Measurements from ENCODE around the gene SCGN. TPM values are rescaled to one million over a fixed set of nuclear protein-coding genes. Genes with fewer than 3 reads are reported as not detected.

Gene SCGN
- total and polyA plus RNA-seq, 2 of the 13 experiments (the other 11 are each of a cell fraction or from before 2014, with no cell fraction given) = 2.9 to 29.0 TPM

DNA sequence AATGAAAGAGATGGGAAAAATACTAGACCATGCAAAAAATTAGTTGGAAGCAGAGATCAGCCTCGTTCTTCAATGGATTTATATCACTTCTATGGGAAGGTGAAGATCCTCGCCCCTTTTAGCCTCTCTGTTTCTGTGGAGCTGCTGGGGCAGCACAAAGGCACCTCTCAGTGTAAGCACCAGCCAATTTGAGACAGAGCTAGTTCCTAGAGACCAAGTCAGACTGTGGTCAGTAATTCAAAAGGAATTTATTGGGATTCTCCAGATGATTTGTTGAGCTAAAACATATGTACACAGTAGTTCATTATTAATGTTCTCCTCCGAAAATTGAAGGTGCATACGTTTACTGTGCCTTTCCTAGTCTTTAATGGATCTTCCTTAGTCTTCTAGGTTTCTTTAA, 42.4 kb downstream of the SCGN start:
- TF ChIP-seq TCF7L2 (IDR thresholded peaks at IDR 0.05; ENCODE audit: low read depth, low read length) (no peak), SP5 (CRISPR knock-in tag; IDR thresholded peaks at IDR 0.05; ENCODE audit: borderline replicate concordance, low read depth) (no peak), ZNF749 (CRISPR knock-in tag; IDR thresholded peaks at IDR 0.05; ENCODE audit: borderline replicate concordance) (no peak), IKZF4 (CRISPR knock-in tag; IDR thresholded peaks at IDR 0.05; ENCODE audit: borderline replicate concordance, low read depth, not compliant biosample characterization) (no peak), NFE2L1 (CRISPR knock-in tag; IDR thresholded peaks at IDR 0.05; ENCODE audit: borderline replicate concordance) (no peak)
- TF ChIP-seq, protein P1, sequence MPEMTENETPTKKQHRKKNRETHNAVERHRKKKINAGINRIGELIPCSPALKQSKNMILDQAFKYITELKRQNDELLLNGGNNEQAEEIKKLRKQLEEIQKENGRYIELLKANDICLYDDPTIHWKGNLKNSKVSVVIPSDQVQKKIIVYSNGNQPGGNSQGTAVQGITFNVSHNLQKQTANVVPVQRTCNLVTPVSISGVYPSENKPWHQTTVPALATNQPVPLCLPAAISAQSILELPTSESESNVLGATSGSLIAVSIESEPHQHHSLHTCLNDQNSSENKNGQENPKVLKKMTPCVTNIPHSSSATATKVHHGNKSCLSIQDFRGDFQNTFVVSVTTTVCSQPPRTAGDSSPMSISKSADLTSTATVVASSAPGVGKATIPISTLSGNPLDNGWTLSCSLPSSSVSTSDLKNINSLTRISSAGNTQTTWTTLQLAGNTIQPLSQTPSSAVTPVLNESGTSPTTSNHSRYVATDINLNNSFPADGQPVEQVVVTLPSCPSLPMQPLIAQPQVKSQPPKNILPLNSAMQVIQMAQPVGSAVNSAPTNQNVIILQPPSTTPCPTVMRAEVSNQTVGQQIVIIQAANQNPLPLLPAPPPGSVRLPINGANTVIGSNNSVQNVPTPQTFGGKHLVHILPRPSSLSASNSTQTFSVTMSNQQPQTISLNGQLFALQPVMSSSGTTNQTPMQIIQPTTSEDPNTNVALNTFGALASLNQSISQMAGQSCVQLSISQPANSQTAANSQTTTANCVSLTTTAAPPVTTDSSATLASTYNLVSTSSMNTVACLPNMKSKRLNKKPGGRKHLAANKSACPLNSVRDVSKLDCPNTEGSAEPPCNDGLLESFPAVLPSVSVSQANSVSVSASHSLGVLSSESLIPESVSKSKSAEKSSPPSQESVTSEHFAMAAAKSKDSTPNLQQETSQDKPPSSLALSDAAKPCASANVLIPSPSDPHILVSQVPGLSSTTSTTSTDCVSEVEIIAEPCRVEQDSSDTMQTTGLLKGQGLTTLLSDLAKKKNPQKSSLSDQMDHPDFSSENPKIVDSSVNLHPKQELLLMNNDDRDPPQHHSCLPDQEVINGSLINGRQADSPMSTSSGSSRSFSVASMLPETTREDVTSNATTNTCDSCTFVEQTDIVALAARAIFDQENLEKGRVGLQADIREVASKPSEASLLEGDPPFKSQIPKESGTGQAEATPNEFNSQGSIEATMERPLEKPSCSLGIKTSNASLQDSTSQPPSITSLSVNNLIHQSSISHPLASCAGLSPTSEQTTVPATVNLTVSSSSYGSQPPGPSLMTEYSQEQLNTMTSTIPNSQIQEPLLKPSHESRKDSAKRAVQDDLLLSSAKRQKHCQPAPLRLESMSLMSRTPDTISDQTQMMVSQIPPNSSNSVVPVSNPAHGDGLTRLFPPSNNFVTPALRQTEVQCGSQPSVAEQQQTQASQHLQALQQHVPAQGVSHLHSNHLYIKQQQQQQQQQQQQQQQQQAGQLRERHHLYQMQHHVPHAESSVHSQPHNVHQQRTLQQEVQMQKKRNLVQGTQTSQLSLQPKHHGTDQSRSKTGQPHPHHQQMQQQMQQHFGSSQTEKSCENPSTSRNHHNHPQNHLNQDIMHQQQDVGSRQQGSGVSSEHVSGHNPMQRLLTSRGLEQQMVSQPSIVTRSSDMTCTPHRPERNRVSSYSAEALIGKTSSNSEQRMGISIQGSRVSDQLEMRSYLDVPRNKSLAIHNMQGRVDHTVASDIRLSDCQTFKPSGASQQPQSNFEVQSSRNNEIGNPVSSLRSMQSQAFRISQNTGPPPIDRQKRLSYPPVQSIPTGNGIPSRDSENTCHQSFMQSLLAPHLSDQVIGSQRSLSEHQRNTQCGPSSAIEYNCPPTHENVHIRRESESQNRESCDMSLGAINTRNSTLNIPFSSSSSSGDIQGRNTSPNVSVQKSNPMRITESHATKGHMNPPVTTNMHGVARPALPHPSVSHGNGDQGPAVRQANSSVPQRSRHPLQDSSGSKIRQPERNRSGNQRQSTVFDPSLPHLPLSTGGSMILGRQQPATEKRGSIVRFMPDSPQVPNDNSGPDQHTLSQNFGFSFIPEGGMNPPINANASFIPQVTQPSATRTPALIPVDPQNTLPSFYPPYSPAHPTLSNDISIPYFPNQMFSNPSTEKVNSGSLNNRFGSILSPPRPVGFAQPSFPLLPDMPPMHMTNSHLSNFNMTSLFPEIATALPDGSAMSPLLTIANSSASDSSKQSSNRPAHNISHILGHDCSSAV (CRISPR knock-in tag; IDR thresholded peaks at IDR 0.05; ENCODE audit: borderline replicate concordance) = no peak
- TF ChIP-seq, protein P2, sequence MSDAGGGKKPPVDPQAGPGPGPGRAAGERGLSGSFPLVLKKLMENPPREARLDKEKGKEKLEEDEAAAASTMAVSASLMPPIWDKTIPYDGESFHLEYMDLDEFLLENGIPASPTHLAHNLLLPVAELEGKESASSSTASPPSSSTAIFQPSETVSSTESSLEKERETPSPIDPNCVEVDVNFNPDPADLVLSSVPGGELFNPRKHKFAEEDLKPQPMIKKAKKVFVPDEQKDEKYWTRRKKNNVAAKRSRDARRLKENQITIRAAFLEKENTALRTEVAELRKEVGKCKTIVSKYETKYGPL (CRISPR knock-in tag; IDR thresholded peaks at IDR 0.05) = no peak
- ATAC-seq = no peak
- no peaks in the 10 kb centered on the region for H3K79me2 ChIP-seq (ENCODE audit: insufficient read depth, low read length)
- WGBS (ENCODE audit: low lambda C conversion rate) = 68% methylated on average over 4 of the region's 4 CpGs
- no peaks in the 10 kb centered on the region; a peak in 1 of 5 replicates for H3K27me3 ChIP-seq (ENCODE audit: control insufficient read depth in 1 of 2, insufficient read depth in 2 of 2, low read length in 2 of 2)
- no peaks in the 10 kb centered on the region for H3K4me1 ChIP-seq (ENCODE audit: insufficient read depth, low read length)
- CTCF ChIA-PET (ENCODE audit: low intra/inter-chr PET ratio, low total read pairs) = no interaction called here
- POLR2A ChIA-PET = no interaction called here
- FAIRE-seq = no peak
- H3K36me3 ChIP-seq (replicated peaks in 1 of 2; ENCODE audit: control insufficient read depth in 1 of 2, insufficient read depth in 2 of 2, low read length in 2 of 2) = no peaks in the 10 kb centered on the region
- H3K4me2 ChIP-seq (ENCODE audit: low read depth, low read length) = no peak overlapping the region
- no peaks in the 10 kb centered on the region for H3K9me3 ChIP-seq (ENCODE audit: low read length)
- in situ Hi-C loops (cut with HindIII; ENCODE audit: extremely low pct_ligation_motif_present, low pct_unique_long_range_greater_than_20kb) = no loop called here
- DNase-seq (ENCODE audit: low spot score) = no peak
- H4K20me1 ChIP-seq (ENCODE audit: insufficient read depth, low read length) = no peaks in the 10 kb centered on the region
- H2AFZ ChIP-seq (ENCODE audit: low read length) = no peak overlapping the region
- intact Hi-C loops (cut with micrococcal nuclease; ENCODE audit: unreplicated experiment) = no loop called here
- no peak overlapping the region for H3K27ac ChIP-seq (ENCODE audit: extremely low read length, insufficient read depth, low read length)
- H3K9ac ChIP-seq (ENCODE audit: insufficient read depth, low read depth, low read length) = no peak overlapping the region
- no peak overlapping the region for H3K4me3 ChIP-seq (replicated peaks in 1 of 3; ENCODE audit: insufficient read depth in 1 of 3, low read depth in 2 of 3, low read length in 3 of 3)
- BruUV-seq (replicated peaks) = no TSS peak
